AG04450 (cell line): Measurements from ENCODE around the gene HIVEP3. TPM values are rescaled to one million over a fixed set of nuclear protein-coding genes. Genes with fewer than 3 reads are reported as not detected.

ENCODE experiments used
- CTCF ChIA-PET: fragments of 300-600, 350-600 bp; formaldehyde crosslinking; extraction: SDS; loops from one replicate; lab custom pipeline; 2022; ENCODE audit warnings: antibody characterized with exemption, inconsistent platforms; lab: Charles Lee
- POLR2A ChIA-PET: fragments of 350-600 bp; formaldehyde crosslinking; extraction: SDS; loops from one replicate; lab custom pipeline; 2021; ENCODE audit warnings: antibody characterized with exemption, inconsistent platforms; lab: Yijun Ruan, JAX
- DNase-seq: peaks from one replicate; pipeline ENCODE4 v3.0.0-alpha.2; 2011; ENCODE audit warnings: low read depth, low spot score
- H3K27ac ChIP-seq: one replicate; pipeline ENCODE4 v1.5.1; 2012; ENCODE audit warnings: low read depth, low read length, control low read depth
- H3K27me3 ChIP-seq: one replicate; pipeline ENCODE4 v1.6.0; 2012; ENCODE audit warnings: low read length; ENCODE audit not compliant: control insufficient read depth, insufficient read depth
- H3K4me3 ChIP-seq: 2 replicates; pipeline ENCODE4 v1.5.1; 2011; ENCODE audit warnings: mild to moderate bottlenecking, low read depth, low read length, control low read depth
- H3K9me3 ChIP-seq: 2 replicates; pipeline ENCODE4 v1.5.1; 2012; ENCODE audit warnings: low read length; ENCODE audit not compliant: control insufficient read depth, insufficient read depth
- polyA plus RNA-seq: library from polyadenylated mRNA; depleted of rRNA; stranded (reverse); fragments of >200 nt; gene quantifications from 2 replicates; pipeline ENCODE4 v1.2.3, GENCODE V29; 2011
- TF ChIP-seq, protein P1 (sequence below): IDR thresholded peaks from 2 replicates; pipeline ENCODE4 v1.5.1; 2011; ENCODE audit warnings: low read depth, low read length, control low read depth, inconsistent platforms

The HIVEP3 gene
- polyA plus RNA-seq, 1 experiment: 4.8 TPM

DNA sequence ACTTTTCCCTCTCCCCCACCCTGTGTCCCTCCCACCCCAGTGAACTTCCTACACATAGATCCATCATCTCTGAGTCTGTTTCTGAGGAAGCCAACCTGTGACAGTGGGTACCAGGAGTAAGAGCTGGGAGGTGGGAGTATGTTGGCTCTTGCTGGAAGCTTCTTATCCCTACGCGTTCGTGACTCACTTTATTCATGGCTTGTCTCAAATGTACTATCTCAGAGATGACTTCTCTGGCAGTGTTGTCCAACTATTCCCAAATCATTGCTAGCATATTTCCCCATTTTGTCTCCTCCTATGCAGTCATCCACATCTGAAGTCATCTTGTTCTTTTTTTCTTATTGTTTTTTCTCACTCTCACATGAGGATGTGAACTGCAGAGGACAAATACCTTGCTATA is 88.0 kb downstream of the HIVEP3 start:
- ChIA-PET CTCF (no interaction called here), POLR2A (no interaction called here)
- Histone ChIP-seq H3K27ac (no peak overlapping the region), H3K9me3 (no peaks in the 10 kb centered on the region), H3K4me3 (no peak overlapping the region), H3K27me3 (no peaks in the 10 kb centered on the region)
- TF ChIP-seq, protein P1, sequence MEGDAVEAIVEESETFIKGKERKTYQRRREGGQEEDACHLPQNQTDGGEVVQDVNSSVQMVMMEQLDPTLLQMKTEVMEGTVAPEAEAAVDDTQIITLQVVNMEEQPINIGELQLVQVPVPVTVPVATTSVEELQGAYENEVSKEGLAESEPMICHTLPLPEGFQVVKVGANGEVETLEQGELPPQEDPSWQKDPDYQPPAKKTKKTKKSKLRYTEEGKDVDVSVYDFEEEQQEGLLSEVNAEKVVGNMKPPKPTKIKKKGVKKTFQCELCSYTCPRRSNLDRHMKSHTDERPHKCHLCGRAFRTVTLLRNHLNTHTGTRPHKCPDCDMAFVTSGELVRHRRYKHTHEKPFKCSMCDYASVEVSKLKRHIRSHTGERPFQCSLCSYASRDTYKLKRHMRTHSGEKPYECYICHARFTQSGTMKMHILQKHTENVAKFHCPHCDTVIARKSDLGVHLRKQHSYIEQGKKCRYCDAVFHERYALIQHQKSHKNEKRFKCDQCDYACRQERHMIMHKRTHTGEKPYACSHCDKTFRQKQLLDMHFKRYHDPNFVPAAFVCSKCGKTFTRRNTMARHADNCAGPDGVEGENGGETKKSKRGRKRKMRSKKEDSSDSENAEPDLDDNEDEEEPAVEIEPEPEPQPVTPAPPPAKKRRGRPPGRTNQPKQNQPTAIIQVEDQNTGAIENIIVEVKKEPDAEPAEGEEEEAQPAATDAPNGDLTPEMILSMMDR: no peak
- DNase-seq: no peak

DNA sequence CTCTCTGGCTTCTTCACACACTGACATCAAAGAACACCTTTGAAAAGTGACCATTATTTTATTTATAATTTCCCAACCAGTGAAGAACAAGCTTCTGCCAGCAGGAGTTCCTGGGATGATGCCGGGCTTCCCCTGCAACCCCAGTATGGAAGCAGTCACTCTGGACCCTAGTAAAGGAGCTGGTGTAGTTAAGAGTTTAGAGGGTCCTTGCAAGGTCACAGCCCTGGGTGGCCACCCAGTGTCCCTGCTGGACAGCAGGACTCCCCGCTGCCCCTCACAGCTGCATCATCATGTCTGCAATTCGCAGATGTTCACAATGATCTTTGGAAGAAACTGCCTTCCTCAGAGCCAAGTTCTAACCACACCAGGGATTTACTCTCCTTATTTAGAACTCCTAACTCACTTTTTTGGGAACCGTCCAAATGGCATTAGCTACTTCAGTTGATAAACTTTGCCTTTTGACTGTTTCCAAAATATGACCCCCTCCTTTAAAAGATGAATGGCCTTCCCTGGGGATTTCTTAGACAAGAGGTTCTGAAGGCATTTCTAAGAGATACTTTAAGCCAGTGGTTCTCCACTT is 90.6 kb downstream of the HIVEP3 start:
- ChIA-PET POLR2A (no interaction called here), CTCF (interaction anchor here (0.9 kb wide), 1 partner anchor 16 kb away, joined by 3 read pairs; no protein-coding TSS in a partner anchor)
- no peak overlapping the region for H3K27ac ChIP-seq
- no peaks in the 10 kb centered on the region for H3K9me3 ChIP-seq
- DNase-seq: no peak
- TF ChIP-seq, protein P1: no peak
- no peak overlapping the region for H3K4me3 ChIP-seq
- H3K27me3 ChIP-seq: no peaks in the 10 kb centered on the region

DNA sequence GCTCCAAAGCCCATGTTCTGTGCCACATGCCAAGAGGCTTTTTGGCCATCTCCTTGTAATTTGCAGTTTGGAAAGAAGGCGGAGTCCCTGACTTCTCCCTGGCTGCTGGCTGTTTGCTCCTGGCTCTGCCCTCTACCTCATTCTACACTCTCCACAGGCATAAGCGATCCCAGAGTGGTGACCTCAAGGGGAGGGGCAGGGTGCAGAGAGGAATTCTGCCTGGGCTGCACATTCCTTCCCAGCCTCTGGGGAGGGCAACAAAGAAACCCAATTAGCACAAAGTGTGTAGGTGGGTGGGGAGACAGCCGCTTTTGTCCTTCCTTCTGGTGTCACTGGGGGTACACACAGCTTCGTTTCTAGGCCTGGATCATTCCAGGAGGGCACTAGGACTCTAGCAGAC is 95.3 kb downstream of the HIVEP3 start:
- ChIA-PET POLR2A (no interaction called here), CTCF (no interaction called here)
- H3K4me3 ChIP-seq: no peak overlapping the region
- no peak overlapping the region for H3K27ac ChIP-seq
- H3K9me3 ChIP-seq: no peaks in the 10 kb centered on the region
- TF ChIP-seq, protein P1: no peak
- H3K27me3 ChIP-seq: no peaks in the 10 kb centered on the region
- DNase-seq: no peak

DNA sequence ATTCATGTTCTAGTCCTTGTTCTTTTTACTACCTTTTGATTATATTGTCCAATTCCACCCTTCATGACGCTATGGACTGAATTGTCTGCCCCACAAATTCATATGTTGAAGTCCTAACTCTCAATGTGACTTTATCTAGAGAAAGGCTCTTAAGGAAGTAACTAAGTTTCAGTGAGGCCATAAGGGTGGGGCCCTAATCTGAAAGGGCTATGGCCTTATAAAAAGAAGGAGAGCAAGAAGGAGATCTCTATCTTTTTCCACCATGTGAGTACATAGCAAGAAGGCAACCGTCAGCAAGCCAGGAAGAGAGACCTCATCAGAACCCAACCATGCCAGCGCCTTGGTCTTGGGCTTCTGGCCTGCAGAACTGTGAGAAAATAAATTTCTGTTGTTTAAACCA is 95.9 kb downstream of the HIVEP3 start:
- ChIA-PET POLR2A (no interaction called here), CTCF (interaction anchor here (0.9 kb wide), 1 partner anchor 306 kb away, joined by 3 read pairs; no protein-coding TSS in a partner anchor)
- TF ChIP-seq, protein P1: no peak
- no peak overlapping the region for H3K27ac ChIP-seq
- no peak overlapping the region for H3K4me3 ChIP-seq
- no peaks in the 10 kb centered on the region for H3K9me3 ChIP-seq
- no peak for DNase-seq
- H3K27me3 ChIP-seq: no peaks in the 10 kb centered on the region

DNA sequence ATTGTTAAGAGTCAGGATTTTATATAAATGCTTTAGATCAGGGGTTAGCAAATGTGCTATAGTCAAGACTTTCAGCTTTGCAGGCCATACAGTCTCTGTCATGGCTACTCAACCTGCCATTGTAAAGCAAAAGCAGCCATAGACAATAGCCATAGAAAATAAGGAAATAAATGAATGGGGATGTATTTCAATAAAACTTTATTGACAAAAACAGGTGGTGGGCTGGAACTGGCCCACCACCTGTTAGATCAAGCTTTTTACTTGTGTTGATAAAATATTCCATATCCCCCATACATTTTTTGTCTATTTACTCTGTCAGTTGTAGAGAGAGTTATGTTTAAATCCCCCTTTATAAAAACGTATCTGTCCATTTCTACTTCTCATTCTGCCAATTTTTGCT is 98.9 kb downstream of the HIVEP3 start:
- no peaks in the 10 kb centered on the region for H3K27me3 ChIP-seq
- no peak for DNase-seq
- H3K27ac ChIP-seq: no peak overlapping the region
- H3K4me3 ChIP-seq: no peak overlapping the region
- TF ChIP-seq, protein P1: no peak
- H3K9me3 ChIP-seq: no peaks in the 10 kb centered on the region
- ChIA-PET POLR2A (no interaction called here), CTCF (interaction anchor here (0.7 to 1.2 kb wide), 2 partner anchors 246 to 1202 kb away, joined by 3 read pairs; no protein-coding TSS in a partner anchor)
